Measurements from ENCODE around the gene MSI2. TPM values are rescaled to one million over a fixed set of nuclear protein-coding genes. Genes with fewer than 3 reads are reported as not detected.

The MSI2 gene
- total and polyA plus RNA-seq, 5 experiments from 2014 or later, result 2.5 to 136 (median 4.9) TPM

GRCh38 chr17:57261084-57261461 is 4.8 kb downstream of the MSI2 start:
- ATAC-seq (no peak), DNase-seq (no peak)
- Mint-ChIP-seq H3K4me1 (peaks cover 23 to 78% (median 71%) of the 10 kb centered on the region in 4 donors), H3K36me3 (peaks cover 11 to 58% (median 48%) of the 10 kb centered on the region in 3 donors), H3K4me3 (peak overlapping the region in 7 of 10 donors; percentile 15 to 99 (median 45)), H3K27me3 (no peaks in the 10 kb centered on the region), H3K9me3 (no peaks in the 10 kb centered on the region), H3K27ac (peak overlapping the region in 2 of 10 donors; percentile 31 to 66)
- POLR2A ChIA-PET, result interaction anchor here (0.6 kb wide), 1 partner anchor 158 kb away, joined by 4 read pairs; no protein-coding TSS in a partner anchor

GRCh38 chr17:57262557-57262956 is 6.2 kb downstream of the MSI2 start:
- Mint-ChIP-seq H3K27ac (peak overlapping the region in 2 of 10 donors; percentile 11 to 13), H3K36me3 (peaks cover 11 to 69% (median 57%) of the 10 kb centered on the region in 3 donors), H3K4me3 (peak overlapping the region in 3 of 10 donors; percentile 6 to 27 (median 25)), H3K9me3 (no peaks in the 10 kb centered on the region), H3K4me1 (peaks cover 20 to 84% (median 74%) of the 10 kb centered on the region in 4 donors), H3K27me3 (no peaks in the 10 kb centered on the region)
- no peak for DNase-seq
- no peak for ATAC-seq
- POLR2A ChIA-PET, result interaction anchor here (0.6 kb wide), 1 partner anchor 580 kb away, joined by 3 read pairs; no protein-coding TSS in a partner anchor

- Mint-ChIP-seq H3K27ac (peak overlapping the region in 1 of 10 donors; percentile 9), H3K36me3 (peaks cover 15 to 81% (median 65%) of the 10 kb centered on the region in 3 donors), H3K4me3 (peak overlapping the region in 1 of 10 donors; percentile 5), H3K9me3 (no peaks in the 10 kb centered on the region), H3K4me1 (peaks cover 16 to 82% (median 70%) of the 10 kb centered on the region in 4 donors), H3K27me3 (no peaks in the 10 kb centered on the region)
- ATAC-seq (no peak), DNase-seq (no peak)
- POLR2A ChIA-PET, result interaction anchor here (0.7 kb wide), 2 partner anchors 19 to 248 kb away, joined by 3 read pairs; no protein-coding TSS in a partner anchor
Observed at GRCh38 chr17:57264250-57264649, 7.9 kb downstream of the MSI2 start.

GRCh38 chr17:57264776-57265175 is 8.5 kb downstream of the MSI2 start:
- POLR2A ChIA-PET, result no interaction called here
- peaks cover 15 to 84% (median 68%) of the 10 kb centered on the region in 3 donors for H3K36me3 Mint-ChIP-seq
- peaks cover 20 to 82% (median 70%) of the 10 kb centered on the region in 4 donors for H3K4me1 Mint-ChIP-seq
- H3K27ac Mint-ChIP-seq, result no peak overlapping the region
- H3K27me3 Mint-ChIP-seq, result no peaks in the 10 kb centered on the region
- H3K9me3 Mint-ChIP-seq, result no peaks in the 10 kb centered on the region
- H3K4me3 Mint-ChIP-seq, result no peak overlapping the region
- no peak for ATAC-seq
- no peak for DNase-seq

- Mint-ChIP-seq H3K9me3 (no peaks in the 10 kb centered on the region), H3K27ac (no peak overlapping the region), H3K4me1 (peaks cover 22 to 80% (median 66%) of the 10 kb centered on the region in 4 donors), H3K27me3 (no peaks in the 10 kb centered on the region), H3K36me3 (peaks cover 18 to 85% (median 58%) of the 10 kb centered on the region in 3 donors), H3K4me3 (no peak overlapping the region)
- no peak for ATAC-seq
- DNase-seq, result no peak
- POLR2A ChIA-PET, result no interaction called here
Observed at GRCh38 chr17:57266902-57267311, 10.6 kb downstream of the MSI2 start.

- H3K27me3 Mint-ChIP-seq, result no peaks in the 10 kb centered on the region
- H3K4me1 Mint-ChIP-seq, result peaks cover 22 to 67% (median 56%) of the 10 kb centered on the region in 4 donors
- POLR2A ChIA-PET, result no interaction called here
Observed at GRCh38 chr17:57268181-57268580, 11.9 kb downstream of the MSI2 start.

GRCh38 chr17:57269052-57269451 is 12.7 kb downstream of the MSI2 start:
- H3K4me1 Mint-ChIP-seq, result peaks cover 19 to 58% (median 49%) of the 10 kb centered on the region in 4 donors
- peak overlapping the region in 1 of 10 donors; percentile 25 for H3K27ac Mint-ChIP-seq
- no peaks in the 10 kb centered on the region for H3K27me3 Mint-ChIP-seq
- no peak overlapping the region for H3K4me3 Mint-ChIP-seq
- POLR2A ChIA-PET, result no interaction called here
- no peak for DNase-seq
- no peak for ATAC-seq
- H3K9me3 Mint-ChIP-seq, result no peaks in the 10 kb centered on the region
- H3K36me3 Mint-ChIP-seq, result peaks cover 7 to 81% (median 37%) of the 10 kb centered on the region in 3 donors

More at GRCh38 chr17:57268181-57268580, 11.9 kb downstream of the MSI2 start:
- H3K9me3 Mint-ChIP-seq, result no peaks in the 10 kb centered on the region
- ATAC-seq, result no peak
- no peak overlapping the region for H3K27ac Mint-ChIP-seq
- no peak overlapping the region for H3K4me3 Mint-ChIP-seq
- H3K36me3 Mint-ChIP-seq, result peaks cover 16 to 83% (median 46%) of the 10 kb centered on the region in 3 donors
- no peak for DNase-seq

GRCh38 chr17:57269598-57270255 is 13.4 kb downstream of the MSI2 start:
- DNase-seq, result no peak
- peaks cover 7 to 87% (median 35%) of the 10 kb centered on the region in 3 donors for H3K36me3 Mint-ChIP-seq
- no peaks in the 10 kb centered on the region for H3K9me3 Mint-ChIP-seq
- peaks cover 23 to 57% (median 49%) of the 10 kb centered on the region in 4 donors for H3K4me1 Mint-ChIP-seq
- POLR2A ChIA-PET, result interaction anchor here (0.5 to 1.1 kb wide), 2 partner anchors 12 to 32 kb away, joined by 3 read pairs; no protein-coding TSS in a partner anchor
- H3K4me3 Mint-ChIP-seq, result peak overlapping the region in 2 of 10 donors; percentile 6 to 26
- H3K27ac Mint-ChIP-seq, result no peak overlapping the region
- no peaks in the 10 kb centered on the region for H3K27me3 Mint-ChIP-seq
- no peak for ATAC-seq

- no peak for ATAC-seq
- Mint-ChIP-seq H3K27ac (peak overlapping the region in 4 of 10 donors; percentile 5 to 81 (median 50)), H3K4me1 (peaks cover 25 to 67% (median 42%) of the 10 kb centered on the region in 4 donors), H3K36me3 (peaks cover 7 to 85% (median 28%) of the 10 kb centered on the region in 3 donors), H3K27me3 (no peaks in the 10 kb centered on the region), H3K4me3 (no peak overlapping the region), H3K9me3 (no peaks in the 10 kb centered on the region)
- POLR2A ChIA-PET, result interaction anchor here (1.1 kb wide), 1 partner anchor 13 kb away, joined by 3 read pairs; no protein-coding TSS in a partner anchor
- no peak for DNase-seq
Observed at GRCh38 chr17:57270801-57271245, 14.5 kb downstream of the MSI2 start.

GRCh38 chr17:57271821-57272220 is 15.5 kb downstream of the MSI2 start:
- no peak for ATAC-seq
- peak overlapping the region in 3 of 10 donors; percentile 3 to 54 (median 46) for H3K27ac Mint-ChIP-seq
- H3K9me3 Mint-ChIP-seq, result no peaks in the 10 kb centered on the region
- no peaks in the 10 kb centered on the region for H3K27me3 Mint-ChIP-seq
- H3K36me3 Mint-ChIP-seq, result peaks cover 7 to 86% (median 24%) of the 10 kb centered on the region in 3 donors
- DNase-seq, result no peak
- peaks cover 25 to 73% (median 40%) of the 10 kb centered on the region in 4 donors for H3K4me1 Mint-ChIP-seq
- POLR2A ChIA-PET, result interaction anchor here (0.6 kb wide), 1 partner anchor 267 kb away, joined by 3 read pairs; no protein-coding TSS in a partner anchor
- no peak overlapping the region for H3K4me3 Mint-ChIP-seq

GRCh38 chr17:57273490-57273889 is 17.2 kb downstream of the MSI2 start:
- Mint-ChIP-seq H3K27ac (peak overlapping the region in 1 of 10 donors; percentile 40), H3K27me3 (no peaks in the 10 kb centered on the region), H3K36me3 (peaks cover 4 to 79% (median 18%) of the 10 kb centered on the region in 3 donors), H3K4me3 (no peak overlapping the region), H3K4me1 (peaks cover 25 to 70% (median 41%) of the 10 kb centered on the region in 4 donors), H3K9me3 (no peaks in the 10 kb centered on the region)
- POLR2A ChIA-PET, result interaction anchor here (1.2 kb wide), 1 partner anchor 8 kb away, joined by 3 read pairs; no protein-coding TSS in a partner anchor
- ATAC-seq (no peak), DNase-seq (no peak)

- DNase-seq (no peak), ATAC-seq (no peak)
- Mint-ChIP-seq H3K9me3 (no peaks in the 10 kb centered on the region), H3K4me1 (peaks cover 27 to 69% (median 42%) of the 10 kb centered on the region in 4 donors), H3K27ac (peak overlapping the region in 3 of 10 donors; percentile 11 to 47 (median 43)), H3K4me3 (no peak overlapping the region), H3K36me3 (peaks cover 4 to 79% (median 14%) of the 10 kb centered on the region in 3 donors), H3K27me3 (no peaks in the 10 kb centered on the region)
- POLR2A ChIA-PET, result no interaction called here
Observed at GRCh38 chr17:57274162-57274561, 17.8 kb downstream of the MSI2 start.
